Hepatic stellate cell (primary cell): ENCODE measurements around the gene THPO.
A peak's percentile ranks its signal among the peaks of the same experiment; 100 is the strongest.

Source experiments
- DNase-seq: peaks from one replicate; pipeline ENCODE4 v3.0.0; 2011; ENCODE audit warnings: low spot score

The THPO gene

GRCh38 chr3:184384856-184385422 is 6.9 kb upstream of the THPO start:
- no peak for DNase-seq

DNA sequence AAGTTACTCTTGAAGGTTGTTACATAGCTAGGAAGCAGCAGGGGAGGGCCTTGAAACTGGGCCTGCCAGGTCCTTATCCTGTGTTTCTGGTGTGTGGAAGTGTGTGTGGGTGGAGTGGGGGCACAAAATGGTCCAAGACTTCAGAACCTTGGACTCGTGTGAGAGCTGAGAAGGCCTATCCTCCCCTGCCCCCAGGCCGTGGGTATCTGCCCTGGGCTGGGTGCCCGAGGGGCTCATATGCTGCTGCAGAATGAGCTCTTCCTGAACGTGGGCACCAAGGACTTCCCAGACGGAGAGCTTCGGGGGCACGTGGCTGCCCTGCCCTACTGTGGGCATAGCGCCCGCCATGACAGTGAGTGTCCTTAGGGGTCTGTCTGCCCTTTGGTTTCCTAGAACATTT is 6.3 kb upstream of the THPO start:
- DNase-seq = no peak

DNA sequence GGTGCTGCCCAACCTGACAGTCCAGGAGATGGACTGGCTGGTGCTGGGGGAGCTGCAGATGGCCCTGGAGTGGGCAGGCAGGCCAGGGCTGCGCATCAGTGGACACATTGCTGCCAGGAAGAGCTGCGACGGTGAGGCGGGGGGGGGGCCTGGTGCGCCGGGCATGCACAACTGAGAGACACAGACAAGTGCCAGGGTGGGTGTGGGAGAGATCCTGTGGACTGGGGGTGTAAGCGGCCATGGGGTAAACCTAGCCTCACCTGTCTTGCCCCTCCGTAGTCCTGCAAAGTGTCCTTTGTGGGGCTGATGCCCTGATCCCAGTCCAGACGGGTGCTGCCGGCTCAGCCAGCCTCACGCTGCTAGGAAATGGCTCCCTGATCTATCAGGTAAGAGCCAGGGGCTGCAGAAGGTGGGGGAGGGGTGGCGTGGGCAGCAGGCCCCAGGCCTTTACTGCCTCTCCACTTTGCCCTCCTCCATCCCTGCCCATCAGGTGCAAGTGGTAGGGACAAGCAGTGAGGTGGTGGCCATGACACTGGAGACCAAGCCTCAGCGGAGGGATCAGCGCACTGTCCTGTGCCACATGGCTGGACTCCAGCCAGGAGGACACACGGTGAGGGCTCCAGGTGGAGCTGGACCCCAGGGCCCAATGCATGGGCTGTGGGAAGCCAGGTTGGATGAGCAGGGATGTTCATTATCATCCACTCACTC is 5.2 kb upstream of the THPO start:
- no peak for DNase-seq

DNA sequence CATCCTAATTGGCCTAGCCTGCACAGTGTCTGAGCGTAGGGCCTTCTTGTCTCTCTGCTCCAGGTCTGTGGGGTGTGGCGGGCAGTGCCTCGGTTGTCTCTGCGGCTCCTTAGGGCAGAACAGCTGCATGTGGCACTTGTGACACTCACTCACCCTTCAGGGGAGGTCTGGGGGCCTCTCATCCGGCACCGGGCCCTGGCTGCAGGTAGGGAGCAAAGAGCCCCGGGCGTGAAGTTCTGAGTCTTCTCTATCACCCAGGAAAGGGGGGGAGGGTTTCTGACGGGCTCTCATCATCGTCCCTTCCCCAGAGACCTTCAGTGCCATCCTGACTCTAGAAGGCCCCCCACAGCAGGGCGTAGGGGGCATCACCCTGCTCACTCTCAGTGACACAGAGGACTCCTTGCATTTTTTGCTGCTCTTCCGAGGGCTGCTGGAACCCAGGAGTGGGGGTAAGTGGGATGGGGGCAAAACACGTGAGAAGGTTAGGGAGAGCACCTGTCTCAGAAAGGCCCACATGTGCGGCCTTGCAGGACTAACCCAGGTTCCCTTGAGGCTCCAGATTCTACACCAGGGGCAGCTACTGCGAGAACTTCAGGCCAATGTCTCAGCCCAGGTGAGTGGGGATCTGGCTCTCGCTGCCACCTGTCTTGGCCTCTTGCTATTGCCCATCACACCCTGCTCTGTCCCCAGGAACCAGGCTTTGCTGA is 4.5 kb upstream of the THPO start:
- no peak for DNase-seq

- DNase-seq = peak; percentile 48
These were observed 3.5 kb upstream of the THPO start for GRCh38 chr3:184381261-184382224.

- DNase-seq = no peak
These were observed 2.7 kb upstream of the THPO start for GRCh38 chr3:184380627-184381260.

GRCh38 chr3:184380185-184380626 is 2.2 kb upstream of the THPO start:
- DNase-seq = peak; percentile 82

DNA sequence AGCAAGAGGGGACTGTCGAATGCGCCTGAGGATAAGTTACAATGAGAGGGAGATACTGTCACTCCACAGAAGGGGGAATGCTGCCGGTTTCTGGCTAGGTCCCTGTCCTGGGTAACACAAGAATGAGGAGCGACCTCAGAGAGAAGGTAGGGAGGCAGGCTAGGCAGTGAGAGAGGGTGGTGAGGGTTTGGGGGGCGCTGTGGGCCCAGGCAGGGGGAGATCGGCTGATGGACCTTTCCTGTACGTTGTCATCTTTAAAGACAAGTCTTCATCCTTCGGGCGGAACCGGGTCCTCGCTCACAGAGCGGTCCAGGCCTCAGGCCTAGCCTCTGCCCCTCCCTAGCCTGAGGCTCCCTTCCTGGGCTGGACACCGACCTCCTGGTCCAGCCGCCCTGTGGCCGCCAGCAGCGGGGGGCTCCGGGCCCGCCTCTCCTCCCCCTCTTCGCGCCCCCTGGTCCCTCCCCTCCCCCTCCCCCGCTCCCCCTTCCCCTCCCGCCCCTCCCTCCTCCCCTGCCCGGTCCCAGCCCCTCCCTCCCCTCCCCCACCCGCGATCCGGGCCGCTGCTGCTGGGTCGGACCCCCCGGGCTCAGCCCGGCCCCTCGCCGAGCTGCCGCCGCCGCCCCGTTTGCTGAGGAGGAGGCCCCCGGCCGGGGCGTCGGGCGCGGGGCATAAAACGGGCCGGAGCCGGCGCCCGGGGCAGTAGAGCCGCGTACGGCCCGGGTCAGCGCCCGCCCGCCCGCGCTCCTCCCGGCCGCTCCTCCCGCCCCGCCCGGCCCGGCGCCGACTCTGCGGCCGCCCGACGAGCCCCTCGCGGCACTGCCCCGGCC is 1.6 kb upstream of the THPO start, which contains the start of gene CHRD:
Gene CHRD, plus strand, starts transcription at position 697 of the 827 bp plus-strand sequence. CDS start 265 bp downstream, outside the sequence.
- DNase-seq = no peak

DNA sequence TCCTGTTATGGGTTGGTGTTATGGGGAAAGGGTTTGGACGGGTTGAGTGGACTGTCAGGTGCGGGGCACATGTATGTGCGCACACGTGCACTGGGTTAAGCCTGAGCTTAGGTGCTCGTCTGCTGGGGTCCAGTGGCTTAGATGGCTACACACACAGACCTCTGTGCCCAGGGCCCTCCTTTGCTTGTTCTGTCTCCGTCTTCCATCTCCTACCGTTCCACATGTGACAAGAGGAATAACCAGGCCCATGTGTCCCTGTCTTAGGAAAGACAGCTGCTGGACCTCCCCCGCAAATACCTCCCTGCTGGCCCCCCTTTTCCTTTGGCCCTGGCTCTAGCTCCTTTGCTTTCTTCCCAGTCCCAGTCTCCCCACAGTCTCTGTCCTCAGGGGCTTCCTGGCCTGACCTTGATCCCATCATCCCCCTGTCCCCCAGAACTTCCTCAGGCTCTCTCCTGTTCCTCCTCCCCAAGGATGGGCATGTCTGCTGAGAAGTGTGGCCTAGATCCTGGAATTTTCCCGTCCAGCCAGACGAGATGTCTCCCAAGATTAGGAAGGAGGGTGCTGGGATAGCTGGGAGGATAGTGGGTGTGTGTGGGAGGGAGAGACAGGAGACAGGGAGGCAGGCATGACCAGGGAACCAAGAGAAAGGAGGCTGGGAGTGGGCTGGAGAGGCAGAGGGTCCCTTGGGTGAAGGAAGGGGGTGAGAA is 797 bp upstream of the THPO start:
- peak; percentile 47 for DNase-seq

DNA sequence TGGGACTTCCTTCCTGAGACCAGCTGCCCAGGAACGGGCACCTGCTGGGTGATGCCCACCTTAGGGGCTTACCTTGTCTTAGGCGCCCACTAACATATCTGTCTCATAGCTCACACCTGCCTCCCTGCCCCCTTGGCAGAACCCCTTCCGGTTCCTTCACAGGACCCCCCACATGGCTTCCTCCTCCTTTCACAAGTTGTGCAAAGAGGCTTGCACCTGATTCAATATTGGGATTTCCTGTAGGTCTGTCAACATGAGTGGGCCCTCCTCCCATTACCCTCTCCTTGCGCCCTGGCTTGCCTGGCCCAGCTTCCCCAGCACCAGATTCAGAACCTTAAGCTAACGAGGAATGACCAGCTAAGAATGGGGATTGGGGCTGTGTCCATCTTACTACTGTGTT is 633 bp downstream of the THPO start:
- DNase-seq = no peak

GRCh38 chr3:184375747-184376461 is 2.1 kb downstream of the THPO start:
- DNase-seq = no peak

GRCh38 chr3:184373422-184373821 is 4.6 kb downstream of the THPO start:
- DNase-seq = peak; percentile 53

GRCh38 chr3:184372911-184373310 is 5.1 kb downstream of the THPO start:
- no peak for DNase-seq

DNA sequence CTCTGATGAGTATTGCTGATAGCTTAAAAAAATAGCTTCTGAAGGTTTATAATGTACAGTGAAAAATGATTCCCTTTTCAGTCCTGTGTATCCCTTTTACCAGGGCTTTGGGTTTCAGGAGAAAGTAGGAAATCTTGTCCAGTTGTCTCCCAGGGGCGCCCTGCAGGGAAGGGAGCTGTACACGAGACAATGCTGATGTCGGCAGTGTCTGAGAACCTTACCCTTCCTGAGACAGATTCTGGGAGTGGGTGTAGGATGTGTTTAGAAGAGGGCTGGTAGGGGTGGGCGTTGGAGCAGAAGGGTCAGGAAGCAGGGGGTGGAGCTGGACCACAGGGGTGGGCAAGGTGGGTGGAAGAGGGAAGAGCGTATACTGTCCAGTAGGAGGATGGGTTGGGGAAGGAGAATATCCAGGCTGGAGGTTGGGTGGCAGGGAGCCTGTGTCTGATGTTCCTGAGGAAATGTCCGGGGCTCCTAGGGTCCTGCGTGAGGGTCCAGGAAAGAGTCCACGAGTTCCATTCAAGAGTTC is 5.6 kb downstream of the THPO start:
- DNase-seq = no peak

- peak; percentile 91 for DNase-seq
These were observed 6.4 kb downstream of the THPO start for GRCh38 chr3:184371570-184372018.

DNA sequence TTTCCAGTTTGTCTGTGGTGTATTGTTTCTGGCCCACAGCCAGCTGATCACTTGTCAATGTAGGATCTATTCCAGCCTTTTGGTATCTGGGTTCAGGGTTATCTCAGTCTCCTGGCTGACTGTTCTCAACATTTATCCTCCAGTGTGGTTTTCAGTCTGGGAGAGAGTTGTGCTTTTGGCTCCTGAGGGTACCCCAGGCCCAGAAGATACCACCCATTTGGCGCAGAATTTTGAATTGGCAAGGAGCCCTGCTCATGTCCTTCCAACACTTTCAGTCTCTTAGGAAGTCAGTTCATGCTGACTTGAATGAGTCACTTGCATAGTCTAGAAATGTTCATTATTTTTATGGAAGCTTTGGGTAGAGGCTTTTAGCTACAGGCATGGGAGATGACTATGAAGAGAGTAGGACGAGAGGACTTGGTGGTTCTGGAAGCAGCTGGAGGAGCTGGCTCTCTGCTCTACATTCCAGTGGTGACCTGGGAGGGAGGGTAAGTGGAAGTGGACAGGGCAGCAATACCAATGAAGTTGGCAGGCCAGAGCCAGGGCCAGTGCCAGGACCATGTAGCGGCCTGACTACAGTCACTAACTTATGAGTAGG is 9.3 kb downstream of the THPO start:
- peak; percentile 32 for DNase-seq

DNA sequence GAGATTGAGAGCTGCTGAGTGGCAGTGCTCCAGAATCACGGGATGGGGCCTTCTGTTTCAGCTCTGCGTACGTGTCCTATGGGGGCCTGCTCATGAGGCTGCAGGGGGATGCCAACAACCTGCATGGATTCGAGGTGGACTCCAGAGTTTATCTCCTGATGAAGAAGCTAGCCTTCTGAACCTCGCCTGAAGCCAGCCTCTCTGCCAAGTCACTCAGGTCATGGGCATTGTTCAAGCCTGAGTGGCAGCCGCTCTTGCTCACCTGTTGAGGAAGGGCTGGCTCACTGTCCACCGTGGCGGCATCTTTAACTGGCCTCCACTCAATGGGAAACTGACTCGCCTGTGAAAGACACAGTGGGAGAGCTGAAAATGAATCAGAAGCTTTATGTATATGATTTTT is 9.9 kb downstream of the THPO start:
- no peak for DNase-seq

- DNase-seq = no peak
These were observed 11.3 kb downstream of the THPO start for GRCh38 chr3:184366619-184367289.
